ENCODE data around the gene TAF7L. TPM values are rescaled to one million over a fixed set of nuclear protein-coding genes. Genes with fewer than 3 reads are reported as not detected.

The TAF7L gene
- total and polyA plus RNA-seq, 12 donors, result 0.15 to 0.33 (median 0.24) TPM; not detected in 7

- DNase-seq, result peak in 1 of 7 donors; percentile 4
- peak; percentile 30 to 63 (median 50) for TF ChIP-seq CTCF (IDR thresholded peaks at IDR 0.05)
- TF ChIP-seq POLR2A (IDR thresholded peaks at IDR 0.05), result no peak
- Histone ChIP-seq H3K27me3 (peaks cover 28% of the 10 kb centered on the region), H3K9me3 (replicated peaks in 1 of 3) (no peaks in the 10 kb centered on the region), H3K4me3 (no peak overlapping the region), H3K36me3 (replicated peaks in 1 of 2) (no peaks in the 10 kb centered on the region), H3K4me1 (replicated peaks in 1 of 2) (no peaks in the 10 kb centered on the region), H3K27ac (no peak overlapping the region)
- intact Hi-C loops (cut with DNase I), result loop anchor here in 1 of 2 donors (10.0 kb wide), 1 partner anchor 393 kb away; no protein-coding TSS in a partner anchor
- 5 to 10% (median 7%) methylated on average over 2 of the region's 2 CpGs for WGBS, 4 donors
Observed at GRCh38 chrX:101287402-101287801, 3.7 kb downstream of the TAF7L start.

GRCh38 chrX:101276238-101276637, 14.9 kb downstream of the TAF7L start:
- intact Hi-C loops (cut with DNase I), result no loop called here
- no peaks in the 10 kb centered on the region for H3K4me1 ChIP-seq (replicated peaks in 1 of 2)
- TF ChIP-seq POLR2A (IDR thresholded peaks at IDR 0.05) (no peak), CTCF (IDR thresholded peaks at IDR 0.05) (no peak)

GRCh38 chrX:101274198-101274597, 16.9 kb downstream of the TAF7L start:
- H3K36me3 ChIP-seq (replicated peaks in 1 of 2), result no peaks in the 10 kb centered on the region
- intact Hi-C loops (cut with DNase I), result no loop called here
- 78 to 95% (median 84%) methylated on average over 4 to 6 of the region's 6 CpGs for WGBS, 4 donors
- H3K27ac ChIP-seq, result no peak overlapping the region
- TF ChIP-seq POLR2A (IDR thresholded peaks at IDR 0.05), result no peak
- no peak for DNase-seq
- H3K4me1 ChIP-seq (replicated peaks in 1 of 2), result no peaks in the 10 kb centered on the region
- H3K27me3 ChIP-seq, result peaks cover 8% of the 10 kb centered on the region
- no peak overlapping the region for H3K4me3 ChIP-seq
- no peaks in the 10 kb centered on the region for H3K9me3 ChIP-seq (replicated peaks in 1 of 3)

More at GRCh38 chrX:101276238-101276637, 14.9 kb downstream of the TAF7L start:
- H3K27me3 ChIP-seq, result peaks cover 10% of the 10 kb centered on the region
- WGBS, 4 donors, result 73 to 80% (median 74%) methylated on average over 2 of the region's 2 CpGs
- no peak for DNase-seq
- H3K4me3 ChIP-seq, result no peak overlapping the region
- no peaks in the 10 kb centered on the region for H3K36me3 ChIP-seq (replicated peaks in 1 of 2)
- H3K9me3 ChIP-seq (replicated peaks in 1 of 3), result no peaks in the 10 kb centered on the region
- no peak overlapping the region for H3K27ac ChIP-seq

- H3K4me3 ChIP-seq, result no peak overlapping the region
- no peak overlapping the region for H3K27ac ChIP-seq
- H3K4me1 ChIP-seq (replicated peaks in 1 of 2), result no peaks in the 10 kb centered on the region
- H3K36me3 ChIP-seq (replicated peaks in 1 of 2), result no peaks in the 10 kb centered on the region
- no peaks in the 10 kb centered on the region for H3K9me3 ChIP-seq (replicated peaks in 1 of 3)
- peak in 2 of 7 donors; percentile 1 to 46 for DNase-seq
- peaks cover 6% of the 10 kb centered on the region for H3K27me3 ChIP-seq
- 58 to 83% (median 65%) methylated on average over 2 to 5 of the region's 5 CpGs for WGBS, 4 donors
- TF ChIP-seq CTCF (IDR thresholded peaks at IDR 0.05) (no peak), POLR2A (IDR thresholded peaks at IDR 0.05) (no peak)
- intact Hi-C loops (cut with DNase I), result no loop called here
Observed at GRCh38 chrX:101265869-101266428, 25.2 kb downstream of the TAF7L start.

- H3K4me3 ChIP-seq, result no peak overlapping the region
- no peaks in the 10 kb centered on the region for H3K36me3 ChIP-seq (replicated peaks in 1 of 2)
- 33 to 61% (median 59%) methylated on average over 1 to 2 of the region's 2 CpGs for WGBS, 4 donors
- peaks cover 8% of the 10 kb centered on the region for H3K27me3 ChIP-seq
- intact Hi-C loops (cut with DNase I), result no loop called here
- no peak overlapping the region for H3K27ac ChIP-seq
- H3K9me3 ChIP-seq (replicated peaks in 1 of 3), result no peaks in the 10 kb centered on the region
- TF ChIP-seq CTCF (IDR thresholded peaks at IDR 0.05), result no peak
- TF ChIP-seq POLR2A (IDR thresholded peaks at IDR 0.05), result no peak
- DNase-seq, result no peak
- no peaks in the 10 kb centered on the region for H3K4me1 ChIP-seq (replicated peaks in 1 of 2)
Observed at GRCh38 chrX:101263766-101264165, 27.4 kb downstream of the TAF7L start.

All from adrenal gland (tissue), 12 donors.